Fibroblast of the aortic adventitia (primary cell): ENCODE data around the gene BATF2. TPM values are rescaled to one million over a fixed set of nuclear protein-coding genes. Genes with fewer than 3 reads are reported as not detected.

ENCODE experiments used
- DNase-seq: peaks from one replicate; pipeline ENCODE4 v3.0.0-alpha.2; 2010; ENCODE audit warnings: low read depth
- H3K4me3 ChIP-seq: 2 replicates; pipeline ENCODE4 v1.5.1; 2011; ENCODE audit warnings: low read depth, mild to moderate bottlenecking, control low read depth, low read length, moderate library complexity
- small RNA-seq: library from RNA; depleted of rRNA; stranded (forward); fragments of <200 nt; gene quantifications from one replicate; pipeline ENCODE3, GENCODE V24; 2012
- total RNA-seq: library from RNA; depleted of rRNA; stranded (reverse); fragments of >200 nt; gene quantifications from 2 replicates; pipeline ENCODE4 v1.2.3, GENCODE V29; 2012; ENCODE audit warnings: low replicate concordance
- TF ChIP-seq, protein P1 (sequence below): IDR thresholded peaks from 2 replicates; pipeline ENCODE4 v1.5.1; 2011; ENCODE audit warnings: mild to moderate bottlenecking, low read length, control low read depth, inconsistent platforms; ENCODE audit not compliant: insufficient read depth

Gene BATF2
- total RNA-seq, 1 donor, result 0.45 TPM

- TF ChIP-seq, protein P1, sequence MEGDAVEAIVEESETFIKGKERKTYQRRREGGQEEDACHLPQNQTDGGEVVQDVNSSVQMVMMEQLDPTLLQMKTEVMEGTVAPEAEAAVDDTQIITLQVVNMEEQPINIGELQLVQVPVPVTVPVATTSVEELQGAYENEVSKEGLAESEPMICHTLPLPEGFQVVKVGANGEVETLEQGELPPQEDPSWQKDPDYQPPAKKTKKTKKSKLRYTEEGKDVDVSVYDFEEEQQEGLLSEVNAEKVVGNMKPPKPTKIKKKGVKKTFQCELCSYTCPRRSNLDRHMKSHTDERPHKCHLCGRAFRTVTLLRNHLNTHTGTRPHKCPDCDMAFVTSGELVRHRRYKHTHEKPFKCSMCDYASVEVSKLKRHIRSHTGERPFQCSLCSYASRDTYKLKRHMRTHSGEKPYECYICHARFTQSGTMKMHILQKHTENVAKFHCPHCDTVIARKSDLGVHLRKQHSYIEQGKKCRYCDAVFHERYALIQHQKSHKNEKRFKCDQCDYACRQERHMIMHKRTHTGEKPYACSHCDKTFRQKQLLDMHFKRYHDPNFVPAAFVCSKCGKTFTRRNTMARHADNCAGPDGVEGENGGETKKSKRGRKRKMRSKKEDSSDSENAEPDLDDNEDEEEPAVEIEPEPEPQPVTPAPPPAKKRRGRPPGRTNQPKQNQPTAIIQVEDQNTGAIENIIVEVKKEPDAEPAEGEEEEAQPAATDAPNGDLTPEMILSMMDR, result peak; percentile 16
- no peak for DNase-seq
- no peak overlapping the region for H3K4me3 ChIP-seq
Measured at GRCh38 chr11:64947208-64947814, 49.5 kb downstream of the BATF2 start.

Small RNA genes lying within 50 kb of the gene (small RNA-seq; reads per million reads assigned to genes)
- not detected for gene MIR6879
- gene SNX15, result 0.45 reads per million

Other genes starting within 250 kb of the BATF2 start
- 0.63 and 1.7 TPM in 2 replicates for gene PYGM, start 237.0 kb downstream of the BATF2 start, total RNA-seq
- gene SF1, start 218.4 kb downstream of the BATF2 start, total RNA-seq, result 150 and 183 TPM in 2 replicates
- gene MAP4K2, start 193.8 kb downstream of the BATF2 start, total RNA-seq, result 9.6 and 11.4 TPM in 2 replicates
- gene MEN1, start 186.4 kb downstream of the BATF2 start, total RNA-seq, result 6.2 and 15.9 TPM in 2 replicates
- gene CDC42BPG, start 152.3 kb downstream of the BATF2 start, total RNA-seq, result 0.08 and 0.09 TPM in 2 replicates
- 68.1 and 113 TPM in 2 replicates for gene EHD1, start 118.3 kb downstream of the BATF2 start, total RNA-seq
- gene ATG2A, start 79.8 kb downstream of the BATF2 start, total RNA-seq, result 18.2 and 18.8 TPM in 2 replicates
- gene PPP2R5B, start 72.3 kb downstream of the BATF2 start, total RNA-seq, result 7.9 and 9.3 TPM in 2 replicates
- not detected in 2 replicates for gene GPHA2, start 61.1 kb downstream of the BATF2 start, total RNA-seq
- gene MAJIN, start 24.9 kb downstream of the BATF2 start, total RNA-seq, result not detected in 2 replicates
- 14.9 and 97.9 TPM in 2 replicates for gene ARL2, start 17.2 kb upstream of the BATF2 start, total RNA-seq
- gene SNX15, start 30.5 kb upstream of the BATF2 start, total RNA-seq, result 11.1 and 17.4 TPM in 2 replicates
- gene SAC3D1, start 44.2 kb upstream of the BATF2 start, total RNA-seq, result 13.0 and 19.1 TPM in 2 replicates
- 9.7 and 11.5 TPM in 2 replicates for gene NAALADL1, start 61.6 kb upstream of the BATF2 start, total RNA-seq
- 2.5 and 19.3 TPM in 2 replicates for gene CDCA5, start 87.1 kb upstream of the BATF2 start, total RNA-seq
- 9.6 and 42.5 TPM in 2 replicates for gene ZFPL1, start 87.3 kb upstream of the BATF2 start, total RNA-seq
- 211 and 336 TPM in 2 replicates for gene VPS51, start 99.2 kb upstream of the BATF2 start, total RNA-seq
- 9.2 and 10.0 TPM in 2 replicates for gene TM7SF2, start 114.9 kb upstream of the BATF2 start, total RNA-seq
- 9.9 and 30.4 TPM in 2 replicates for gene ZNHIT2, start 120.7 kb upstream of the BATF2 start, total RNA-seq
- gene FAU, start 125.2 kb upstream of the BATF2 start, total RNA-seq, result 239 and 640 TPM in 2 replicates
- 24.2 and 34.7 TPM in 2 replicates for gene MRPL49, start 125.3 kb upstream of the BATF2 start, total RNA-seq
- gene SYVN1, start 137.5 kb upstream of the BATF2 start, total RNA-seq, result 10.4 and 24.3 TPM in 2 replicates
- not detected in 2 replicates for gene SPDYC, start 173.3 kb upstream of the BATF2 start, total RNA-seq
- gene CAPN1, start 185.0 kb upstream of the BATF2 start, total RNA-seq, result 43.2 and 164 TPM in 2 replicates